Vagina (tissue), 2 donors: ENCODE data around the gene FBXW11. TPM values are rescaled to one million over a fixed set of nuclear protein-coding genes. Genes with fewer than 3 reads are reported as not detected.

Experiments used
- DNase-seq, 2 donors: peaks; one replicate each; pipeline ENCODE4 v3.0.0-alpha.2; 2017; ENCODE audit errors: extremely low spot score in 2 of 2
- H3K27ac ChIP-seq: fragments of 200-600 bp; sonication (generic); one replicate; pipeline ENCODE4 v1.5.1; 2019
- H3K27me3 ChIP-seq: fragments of 200-600 bp; sonication (generic); one replicate; pipeline ENCODE4 v1.5.1; 2019
- H3K36me3 ChIP-seq, 2 donors: fragments of 200-600 bp; sonication (generic); one replicate each; pipeline ENCODE4 v1.5.1; 2017 to 2019
- H3K4me1 ChIP-seq: fragments of 200-600 bp; sonication (generic); one replicate; pipeline ENCODE4 v1.5.1; 2019
- H3K4me3 ChIP-seq, 2 donors: fragments of 200-600 bp; sonication (generic); 1 replicate in 1 of 2; 2 replicates in 1 of 2; pipeline ENCODE4 v1.5.1; 2016 to 2019
- H3K9me3 ChIP-seq: fragments of 200-600 bp; sonication (generic); one replicate; pipeline ENCODE4 v1.5.1; 2019
- CTCF ChIP-seq, 3 experiments: fragments of 450-650 bp in 2 of 3; fragments of 200-600 bp in 1 of 3; sonication (generic) in 1 of 3; IDR thresholded peaks; one replicate each; pipeline ENCODE4 v1.5.1; 2017 to 2019; ENCODE audit warnings: antibody characterized with exemption in 3 of 3, mild to moderate bottlenecking in 2 of 3, moderate library complexity in 2 of 3
- POLR2A ChIP-seq, 2 donors: fragments of 450-650 bp; IDR thresholded peaks; one replicate each; pipeline ENCODE4 v1.6.1; 2017; ENCODE audit warnings: antibody characterized with exemption in 2 of 2, mild to moderate bottlenecking in 2 of 2, moderate library complexity in 2 of 2
- POLR2AphosphoS5 ChIP-seq, 2 donors: sonication (generic); formaldehyde crosslinking; IDR thresholded peaks; one replicate each; pipeline ENCODE4 v1.9.0; 2017; ENCODE audit warnings: antibody characterized with exemption in 2 of 2, mild to moderate bottlenecking in 2 of 2, low read depth in 1 of 2; ENCODE audit not compliant: insufficient read depth in 1 of 2
- intact Hi-C: fragments of 100-400 bp; cut with DNase I; formaldehyde crosslinking; loops from one replicate; pipeline ENCODE4 v1.15.1; 2023
- total RNA-seq: library from RNA; depleted of rRNA; stranded (reverse); fragments of >200 nt; gene quantifications from one replicate; pipeline ENCODE4 v1.2.3, GENCODE V29; 2016

FBXW11 gene
- total RNA-seq, 1 donor from 2014 or later, result 40.5 TPM

GRCh38 chr5:171999100-171999499 is 7.3 kb downstream of the FBXW11 start:
- Histone ChIP-seq H3K9me3 (no peaks in the 10 kb centered on the region), H3K4me3 (no peak overlapping the region), H3K27ac (no peak overlapping the region), H3K36me3 (no peaks in the 10 kb centered on the region), H3K27me3 (no peaks in the 10 kb centered on the region), H3K4me1 (peaks cover 66% of the 10 kb centered on the region)
- no peak for DNase-seq
- no peak for TF ChIP-seq POLR2AphosphoS5 (IDR thresholded peaks at IDR 0.05; ENCODE audit: insufficient read depth in 1 of 2, low read depth in 1 of 2)
- TF ChIP-seq CTCF (IDR thresholded peaks at IDR 0.05), result no peak
- TF ChIP-seq POLR2A (IDR thresholded peaks at IDR 0.05), result no peak
- intact Hi-C loops, result no loop called here

- DNase-seq, result no peak
- Histone ChIP-seq H3K4me3 (no peak overlapping the region), H3K4me1 (peaks cover 53% of the 10 kb centered on the region), H3K27me3 (no peaks in the 10 kb centered on the region), H3K36me3 (no peaks in the 10 kb centered on the region), H3K9me3 (no peaks in the 10 kb centered on the region), H3K27ac (no peak overlapping the region)
- TF ChIP-seq POLR2AphosphoS5 (IDR thresholded peaks at IDR 0.05; ENCODE audit: insufficient read depth in 1 of 2, low read depth in 1 of 2), result no peak
- no peak for TF ChIP-seq POLR2A (IDR thresholded peaks at IDR 0.05)
- no peak for TF ChIP-seq CTCF (IDR thresholded peaks at IDR 0.05)
- intact Hi-C loops, result no loop called here
Observed at GRCh38 chr5:171997011-171997410, 9.4 kb downstream of the FBXW11 start.

GRCh38 chr5:171992813-171993212 is 13.6 kb downstream of the FBXW11 start:
- no peak overlapping the region for H3K4me3 ChIP-seq
- peaks cover 46% of the 10 kb centered on the region for H3K4me1 ChIP-seq
- no peak for TF ChIP-seq POLR2A (IDR thresholded peaks at IDR 0.05)
- no peaks in the 10 kb centered on the region for H3K27me3 ChIP-seq
- no peak overlapping the region for H3K27ac ChIP-seq
- no peaks in the 10 kb centered on the region for H3K36me3 ChIP-seq
- intact Hi-C loops, result no loop called here
- no peaks in the 10 kb centered on the region for H3K9me3 ChIP-seq
- no peak for DNase-seq

- Histone ChIP-seq H3K9me3 (no peaks in the 10 kb centered on the region), H3K36me3 (no peaks in the 10 kb centered on the region), H3K4me1 (peaks cover 41% of the 10 kb centered on the region), H3K4me3 (no peak overlapping the region), H3K27me3 (no peaks in the 10 kb centered on the region), H3K27ac (no peak overlapping the region)
- intact Hi-C loops, result no loop called here
- no peak for DNase-seq
- TF ChIP-seq POLR2AphosphoS5 (IDR thresholded peaks at IDR 0.05; ENCODE audit: insufficient read depth in 1 of 2, low read depth in 1 of 2) (no peak), CTCF (IDR thresholded peaks at IDR 0.05) (no peak), POLR2A (IDR thresholded peaks at IDR 0.05) (no peak)
Observed at GRCh38 chr5:171992305-171992704, 14.1 kb downstream of the FBXW11 start.

GRCh38 chr5:171990713-171991015 is 15.8 kb downstream of the FBXW11 start:
- H3K27ac ChIP-seq, result no peak overlapping the region
- H3K4me1 ChIP-seq, result peaks cover 29% of the 10 kb centered on the region
- no peak for DNase-seq
- no peak overlapping the region for H3K4me3 ChIP-seq
- H3K27me3 ChIP-seq, result no peaks in the 10 kb centered on the region
- H3K36me3 ChIP-seq, result no peaks in the 10 kb centered on the region
- intact Hi-C loops, result no loop called here
- no peak for TF ChIP-seq CTCF (IDR thresholded peaks at IDR 0.05)
- no peak for TF ChIP-seq POLR2AphosphoS5 (IDR thresholded peaks at IDR 0.05; ENCODE audit: insufficient read depth in 1 of 2, low read depth in 1 of 2)
- no peak for TF ChIP-seq POLR2A (IDR thresholded peaks at IDR 0.05)
- no peaks in the 10 kb centered on the region for H3K9me3 ChIP-seq
